ENCODE data around the gene TRPC5OS. TPM values are rescaled to one million over a fixed set of nuclear protein-coding genes. Genes with fewer than 3 reads are reported as not detected.

Gene TRPC5OS
- polyA plus RNA-seq, 1 experiment, result not detected

DNA sequence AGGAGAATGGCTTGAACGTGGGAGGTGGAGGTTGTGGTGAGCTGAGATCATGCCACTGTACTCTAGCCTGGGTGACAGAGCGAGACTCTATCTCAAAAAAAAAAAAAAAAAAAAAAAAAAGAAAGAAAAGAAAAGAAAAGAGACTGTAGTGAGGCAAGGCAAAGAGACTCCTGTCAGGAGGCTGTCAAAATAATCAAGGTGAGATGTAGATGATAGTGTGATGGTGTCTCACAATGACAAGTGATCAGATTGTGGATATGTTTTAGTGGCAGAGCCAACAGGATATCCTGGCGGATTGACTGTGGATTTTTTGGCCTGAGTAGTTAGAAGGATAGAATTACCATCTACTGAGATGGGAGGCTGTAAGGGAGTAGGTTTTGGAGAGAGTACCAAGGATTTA is 12.6 kb downstream of the TRPC5OS start:
- TF ChIP-seq CTCF (IDR thresholded peaks at IDR 0.05; ENCODE audit: low read depth, low read length), result no peak
- Histone ChIP-seq H3K27ac (ENCODE audit: low read depth, low read length) (no peak overlapping the region), H3K4me3 (ENCODE audit: low read depth, low read length) (no peak overlapping the region), H3K9me3 (ENCODE audit: control insufficient read depth, insufficient read depth, low read length) (no peaks in the 10 kb centered on the region), H3K27me3 (ENCODE audit: control insufficient read depth, insufficient read depth, low read length) (no peaks in the 10 kb centered on the region)
- CTCF ChIA-PET, result no interaction called here
- POLR2A ChIA-PET, result no interaction called here
- no peak for DNase-seq (ENCODE audit: low read depth, low spot score)

DNA sequence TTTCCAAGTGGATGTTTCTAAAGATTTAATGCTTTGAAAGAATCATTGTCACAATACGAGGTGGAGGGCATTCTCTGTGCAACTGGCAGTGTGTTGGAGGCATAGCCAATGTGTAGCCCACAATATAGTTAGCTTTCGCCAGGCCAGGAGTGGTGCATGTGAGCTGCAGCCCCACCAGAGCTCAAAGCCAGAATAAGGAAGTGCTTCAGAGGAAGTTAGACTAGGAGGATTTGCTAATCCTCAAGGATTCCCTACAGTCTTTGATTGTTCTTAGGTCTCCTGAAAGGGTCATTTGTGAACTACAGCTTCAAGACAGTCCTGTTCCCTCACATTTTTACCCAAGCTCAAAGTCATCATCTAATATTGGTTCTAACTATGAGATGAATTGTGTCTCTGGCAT is 16.4 kb downstream of the TRPC5OS start:
- no peak overlapping the region for H3K27ac ChIP-seq (ENCODE audit: low read depth, low read length)
- CTCF ChIA-PET, result no interaction called here
- POLR2A ChIA-PET, result no interaction called here
- no peaks in the 10 kb centered on the region for H3K27me3 ChIP-seq (ENCODE audit: control insufficient read depth, insufficient read depth, low read length)
- H3K9me3 ChIP-seq (ENCODE audit: control insufficient read depth, insufficient read depth, low read length), result no peaks in the 10 kb centered on the region
- TF ChIP-seq CTCF (IDR thresholded peaks at IDR 0.05; ENCODE audit: low read depth, low read length), result no peak
- no peak for DNase-seq (ENCODE audit: low read depth, low spot score)
- no peak overlapping the region for H3K4me3 ChIP-seq (ENCODE audit: low read depth, low read length)

- ChIA-PET CTCF (no interaction called here), POLR2A (no interaction called here)
- Histone ChIP-seq H3K27ac (ENCODE audit: low read depth, low read length) (no peak overlapping the region), H3K27me3 (ENCODE audit: control insufficient read depth, insufficient read depth, low read length) (no peaks in the 10 kb centered on the region), H3K4me3 (ENCODE audit: low read depth, low read length) (no peak overlapping the region), H3K9me3 (ENCODE audit: control insufficient read depth, insufficient read depth, low read length) (no peaks in the 10 kb centered on the region)
- no peak for TF ChIP-seq CTCF (IDR thresholded peaks at IDR 0.05; ENCODE audit: low read depth, low read length)
- no peak for DNase-seq (ENCODE audit: low read depth, low spot score)
These were observed 20.2 kb downstream of the TRPC5OS start for GRCh38 chrX:111896148-111896547.

DNA sequence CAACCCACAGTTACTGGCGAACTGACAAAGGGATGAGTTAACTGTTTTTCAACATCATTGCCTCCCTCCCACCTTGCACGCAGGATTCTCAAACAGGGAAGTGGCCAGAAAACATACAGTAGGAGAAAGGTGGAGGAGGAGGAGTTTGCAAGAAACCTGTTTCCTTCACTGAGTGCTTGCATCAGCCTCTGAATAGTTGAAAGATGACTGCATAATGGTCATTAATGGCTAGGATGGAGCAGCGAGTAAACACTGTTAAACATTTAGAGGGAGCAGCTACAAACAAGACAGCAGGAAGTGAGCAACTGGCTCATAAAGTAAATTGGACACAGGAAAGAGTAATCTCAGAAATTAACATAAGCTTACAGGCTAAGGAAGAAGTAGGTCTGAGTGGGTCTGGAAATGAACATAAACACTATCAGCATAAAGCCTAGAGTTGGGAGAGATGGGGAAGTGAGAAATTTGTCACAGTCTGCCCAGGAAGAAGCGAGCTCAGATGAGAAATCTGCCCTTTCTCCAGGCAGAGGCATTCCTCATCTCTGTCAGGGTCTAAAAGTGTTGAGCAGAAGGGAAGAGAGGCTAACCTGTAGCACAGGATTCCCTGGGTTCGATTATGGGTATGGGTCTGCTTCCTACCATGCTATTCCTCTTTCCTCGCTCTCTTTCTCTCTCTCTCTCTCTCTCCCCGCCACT is 38.6 kb downstream of the TRPC5OS start:
- TF ChIP-seq CTCF (IDR thresholded peaks at IDR 0.05; ENCODE audit: low read depth, low read length), result no peak
- ChIA-PET POLR2A (no interaction called here), CTCF (no interaction called here)
- no peak for DNase-seq (ENCODE audit: low read depth, low spot score)
- Histone ChIP-seq H3K27ac (ENCODE audit: low read depth, low read length) (no peak overlapping the region), H3K9me3 (ENCODE audit: control insufficient read depth, insufficient read depth, low read length) (no peaks in the 10 kb centered on the region), H3K27me3 (ENCODE audit: control insufficient read depth, insufficient read depth, low read length) (no peaks in the 10 kb centered on the region), H3K4me3 (ENCODE audit: low read depth, low read length) (no peak overlapping the region)

DNA sequence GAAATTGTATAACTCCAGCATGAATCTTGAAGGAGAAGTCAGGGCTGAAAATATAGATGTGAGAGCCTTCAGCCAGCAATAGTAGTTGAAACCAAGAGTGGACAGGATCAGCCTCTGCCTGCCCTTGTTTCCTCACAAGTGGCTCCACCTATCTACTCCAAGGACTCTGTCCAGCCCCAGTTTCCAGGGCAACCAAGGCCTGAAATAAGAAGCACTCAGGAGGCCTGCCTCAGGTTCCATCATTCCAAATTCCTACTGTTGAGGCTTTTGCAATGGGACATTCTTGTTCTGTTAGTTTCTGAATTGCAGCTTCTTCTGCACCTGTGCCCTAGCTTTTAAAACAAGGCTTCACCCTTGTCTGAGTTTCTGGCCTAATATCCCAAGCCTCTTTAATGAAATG is 41.6 kb downstream of the TRPC5OS start:
- Histone ChIP-seq H3K9me3 (ENCODE audit: control insufficient read depth, insufficient read depth, low read length) (no peaks in the 10 kb centered on the region), H3K27me3 (ENCODE audit: control insufficient read depth, insufficient read depth, low read length) (no peaks in the 10 kb centered on the region), H3K4me3 (ENCODE audit: low read depth, low read length) (no peak overlapping the region), H3K27ac (ENCODE audit: low read depth, low read length) (no peak overlapping the region)
- TF ChIP-seq CTCF (IDR thresholded peaks at IDR 0.05; ENCODE audit: low read depth, low read length), result no peak
- ChIA-PET POLR2A (no interaction called here), CTCF (no interaction called here)
- no peak for DNase-seq (ENCODE audit: low read depth, low spot score)
